Stimulated activated CD4-positive, alpha-beta T cell treated with anti-CD3 and anti-CD28 coated beads, Interleukin-12 subunit alpha, Interleukin-12 subunit beta, amount 100 ng/mL, for 48 hours (primary cell): ENCODE results near the gene ABR.
"Not testable (repeated sequence)": the region's sequence is repeated elsewhere in the genome, so short reads cannot be mapped to it uniquely, and the experiment has no call there.

ENCODE experiments used
- DNase-seq, 3 donors: peaks; one replicate each; pipeline ENCODE4 v3.0.0-alpha.2; 2020; ENCODE audit warnings: low read depth in 2 of 3, low spot score in 1 of 3

Gene ABR

DNA sequence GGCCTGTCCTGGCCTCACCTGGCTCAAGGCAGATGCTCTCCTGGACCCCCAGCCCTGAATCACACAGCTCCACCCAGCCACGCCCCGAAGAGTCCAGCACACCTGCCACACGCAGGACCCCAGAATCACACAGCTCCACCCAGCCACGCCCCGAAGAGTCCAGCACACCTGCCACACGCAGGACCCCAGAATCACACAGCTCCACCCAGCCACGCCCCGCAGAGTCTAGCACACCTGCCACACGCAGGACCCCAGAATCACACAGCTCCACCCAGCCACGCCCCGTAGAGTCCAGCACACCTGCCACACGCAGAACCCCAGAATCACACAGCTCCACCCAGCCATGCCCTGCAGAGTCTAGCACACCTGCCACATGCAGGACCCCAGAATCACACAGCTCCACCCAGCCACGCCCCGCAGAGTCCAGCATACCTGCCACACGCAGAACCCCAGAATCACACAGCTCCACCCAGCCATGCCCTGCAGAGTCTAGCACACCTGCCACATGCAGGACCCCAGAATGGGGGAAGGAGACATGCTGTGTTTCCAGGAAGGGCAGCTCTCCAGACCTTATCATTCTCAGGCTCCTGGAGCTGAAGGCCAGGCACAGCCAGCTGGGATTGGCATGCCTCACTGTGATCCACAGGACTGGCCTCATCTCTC, 105.7 kb downstream of the ABR start:
- DNase-seq = not testable (repeated sequence)

- DNase-seq = no peak
These were observed 106.4 kb downstream of the ABR start for GRCh38 chr17:1073241-1073962.

GRCh38 chr17:1072551-1072961, 107.2 kb downstream of the ABR start:
- DNase-seq = no peak

- no peak for DNase-seq
These were observed 108.5 kb downstream of the ABR start for GRCh38 chr17:1071103-1071825.

- DNase-seq = no peak
These were observed 109.4 kb downstream of the ABR start for GRCh38 chr17:1070411-1070810.

DNA sequence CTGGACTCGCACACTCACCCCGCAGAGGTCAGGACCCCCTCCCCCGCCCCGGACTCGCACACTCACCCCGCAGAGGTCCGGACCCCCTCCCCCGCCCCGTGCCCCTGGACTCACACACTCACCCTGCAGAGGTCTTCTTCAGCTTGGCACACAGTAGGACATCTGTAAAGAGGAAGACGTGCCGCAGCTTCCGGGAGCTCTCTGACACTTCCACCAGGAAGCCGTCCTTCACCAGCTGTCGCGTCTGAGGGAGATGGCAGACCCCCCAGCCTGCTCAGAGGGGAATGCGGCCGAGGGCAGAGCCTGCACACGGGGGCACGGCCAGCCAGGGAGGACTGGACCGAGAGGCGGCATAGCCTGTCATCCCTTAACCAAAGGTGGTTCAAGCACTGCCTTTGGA, 109.9 kb downstream of the ABR start:
- DNase-seq = no peak

DNA sequence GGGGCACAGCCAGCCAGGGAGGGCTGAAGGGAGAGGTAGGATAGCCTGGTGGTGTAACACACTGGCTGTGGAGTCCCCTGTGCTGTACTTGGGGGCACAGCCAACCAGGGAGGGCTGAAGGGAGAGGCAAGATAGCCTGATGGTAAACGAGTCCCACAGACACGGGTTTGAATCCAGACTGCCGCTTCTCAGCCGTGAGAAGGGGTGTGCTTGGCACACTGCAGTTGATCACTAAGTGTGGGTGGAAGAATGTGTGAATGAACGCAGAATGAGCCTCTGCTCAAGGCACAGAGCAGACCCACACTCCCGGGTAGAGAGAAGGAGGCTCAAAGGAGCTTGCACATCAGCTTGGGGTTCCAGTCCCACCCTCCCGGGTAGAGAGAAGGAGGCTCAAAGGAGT, 111.4 kb downstream of the ABR start:
- no peak for DNase-seq

DNA sequence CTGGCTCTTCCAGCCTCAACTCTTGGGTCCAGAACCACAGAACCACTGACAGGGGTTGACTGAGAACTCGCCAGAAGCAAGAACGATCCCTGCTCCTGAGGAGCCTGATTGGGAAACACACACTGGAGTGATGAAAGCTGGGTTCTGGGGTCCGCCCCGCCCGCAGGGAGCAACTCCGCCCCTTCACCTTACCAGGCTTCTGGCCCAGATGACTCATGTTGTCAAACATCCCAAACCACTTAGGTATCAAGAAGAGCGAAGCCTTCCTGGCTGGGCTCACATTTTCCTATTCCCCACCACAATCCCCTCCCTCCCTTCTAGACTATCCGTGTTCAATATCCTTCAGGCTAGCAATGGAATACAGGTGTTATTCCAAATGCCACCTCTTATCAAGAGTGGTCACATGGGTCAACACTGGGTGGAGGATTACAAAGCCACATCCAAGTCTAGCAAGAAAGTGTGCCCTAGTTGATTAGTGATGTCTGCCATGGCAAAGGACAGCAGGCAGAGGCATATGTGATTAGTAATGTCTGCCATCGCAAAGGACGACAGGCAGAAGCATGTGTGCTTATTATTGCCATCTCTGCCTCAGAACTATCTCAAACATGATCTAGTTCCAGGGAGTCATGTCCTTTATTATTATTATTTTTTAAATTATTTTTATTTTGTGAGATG, 112.4 kb downstream of the ABR start:
- DNase-seq = no peak

DNA sequence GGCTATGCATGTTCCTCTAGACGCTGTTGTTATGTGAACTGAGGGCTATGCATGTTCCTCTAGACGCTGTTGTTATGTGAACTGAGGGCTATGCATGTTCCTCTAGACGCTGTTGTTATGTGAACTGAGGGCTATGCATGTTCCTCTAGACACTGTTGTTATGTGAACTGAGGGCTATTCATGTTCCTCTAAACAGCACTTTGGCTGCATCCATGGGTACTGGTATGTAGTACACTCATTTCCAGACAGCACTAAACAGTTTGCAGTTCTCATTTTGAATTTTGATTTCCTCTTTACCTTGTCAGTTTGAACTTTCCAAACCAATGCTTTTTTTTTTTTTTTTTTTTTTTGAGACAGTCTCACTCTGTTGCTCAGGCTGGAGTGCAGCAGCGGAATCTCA, 114.4 kb downstream of the ABR start:
- not testable (repeated sequence) for DNase-seq

- DNase-seq = peak; percentile 6 to 12 (median 9)
These were observed 118.8 kb downstream of the ABR start for GRCh38 chr17:1060991-1061390.

DNA sequence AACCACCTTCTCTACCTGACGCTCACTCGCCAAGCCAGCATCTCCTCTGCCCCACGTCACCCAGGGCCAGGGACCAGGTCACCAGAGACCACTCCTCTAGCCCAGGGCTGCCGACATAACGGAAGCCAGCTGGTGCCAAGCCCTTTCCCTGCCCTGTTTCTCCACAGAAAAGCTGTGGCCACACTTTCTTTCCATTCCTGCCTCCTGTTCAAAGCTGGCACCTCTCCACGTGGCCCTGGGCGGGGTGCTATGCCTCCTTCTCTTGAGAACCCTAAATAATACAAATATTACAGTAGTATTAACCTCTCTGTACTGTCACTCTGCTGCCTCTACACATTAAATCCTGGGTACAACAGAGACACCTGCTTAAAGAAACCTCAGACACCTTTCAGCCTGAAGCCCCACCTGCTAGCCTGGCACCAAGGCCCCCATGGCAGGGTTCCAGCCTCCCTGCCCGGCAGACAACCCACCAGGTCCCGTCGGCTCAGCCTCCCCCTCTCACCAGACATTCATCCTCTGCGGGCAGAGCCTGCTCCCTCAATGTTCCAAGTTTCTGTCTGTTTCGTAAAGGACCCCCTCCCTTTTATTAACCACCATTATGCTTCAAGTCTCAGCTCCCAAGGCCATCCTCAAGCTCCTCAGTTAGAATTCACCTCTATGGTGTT, 120.5 kb downstream of the ABR start:
- DNase-seq = no peak

GRCh38 chr17:1058423-1059130, 121.2 kb downstream of the ABR start:
- peak; percentile 49 to 61 (median 58) for DNase-seq

DNA sequence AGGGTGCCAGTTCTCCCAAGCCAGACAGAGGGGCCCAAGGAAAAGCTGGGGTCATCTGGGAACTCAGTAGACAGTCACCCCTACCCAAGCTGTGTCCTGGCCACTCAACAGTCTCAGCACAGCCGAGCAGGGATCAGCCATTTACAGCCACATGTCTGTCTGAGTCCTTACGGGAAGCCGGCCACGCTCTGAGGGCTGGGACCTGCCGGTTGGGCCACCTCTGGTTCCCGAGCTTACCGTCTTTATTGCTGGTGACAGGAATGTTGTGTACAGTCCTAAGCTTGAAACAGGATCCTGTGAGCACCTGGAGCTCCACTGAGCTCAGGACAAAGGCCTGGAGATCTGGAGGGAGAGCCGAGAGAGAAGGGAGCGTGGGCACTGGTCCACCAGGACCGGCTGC, 123.0 kb downstream of the ABR start:
- DNase-seq = no peak

GRCh38 chr17:1055751-1056645, 123.8 kb downstream of the ABR start:
- DNase-seq = peak; percentile 12 to 52 (median 12)

- DNase-seq = no peak
These were observed 124.5 kb downstream of the ABR start for GRCh38 chr17:1055231-1055630.

GRCh38 chr17:1054656-1055055, 125.1 kb downstream of the ABR start:
- DNase-seq = no peak

DNA sequence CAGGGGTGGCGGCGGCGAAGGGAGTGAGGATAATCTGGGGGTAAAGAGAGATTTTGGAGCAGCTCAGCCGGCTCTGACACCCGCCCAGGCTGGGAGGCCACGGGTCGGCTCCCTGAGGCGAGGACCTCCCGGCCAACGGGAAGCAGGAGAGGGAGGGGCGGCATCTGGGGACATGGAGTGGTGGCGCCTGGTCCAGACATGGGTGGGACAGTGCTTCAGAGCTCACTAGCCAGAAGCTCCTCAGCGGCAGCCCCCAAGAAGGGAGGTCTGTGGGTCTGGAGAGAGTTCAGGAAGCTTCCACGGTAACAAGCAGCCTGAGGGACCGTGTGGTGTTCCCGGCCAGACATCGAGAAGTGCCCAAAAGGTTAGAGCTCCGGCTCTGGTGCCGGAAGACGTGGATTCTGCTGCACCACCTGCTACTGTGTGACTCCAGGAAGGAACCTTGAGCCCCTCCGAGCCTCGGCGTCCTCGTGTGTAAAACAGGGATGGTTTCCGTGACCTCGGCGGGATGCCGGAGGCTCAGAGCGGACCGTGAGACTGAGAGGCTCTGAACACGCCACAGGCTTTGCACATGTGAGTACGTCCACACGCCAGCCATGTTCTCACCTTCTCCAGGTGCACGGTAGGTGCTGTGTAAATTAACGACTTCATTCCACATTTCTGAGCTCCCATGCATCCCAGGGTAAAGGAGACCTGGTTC, 126.0 kb downstream of the ABR start:
- no peak for DNase-seq

DNA sequence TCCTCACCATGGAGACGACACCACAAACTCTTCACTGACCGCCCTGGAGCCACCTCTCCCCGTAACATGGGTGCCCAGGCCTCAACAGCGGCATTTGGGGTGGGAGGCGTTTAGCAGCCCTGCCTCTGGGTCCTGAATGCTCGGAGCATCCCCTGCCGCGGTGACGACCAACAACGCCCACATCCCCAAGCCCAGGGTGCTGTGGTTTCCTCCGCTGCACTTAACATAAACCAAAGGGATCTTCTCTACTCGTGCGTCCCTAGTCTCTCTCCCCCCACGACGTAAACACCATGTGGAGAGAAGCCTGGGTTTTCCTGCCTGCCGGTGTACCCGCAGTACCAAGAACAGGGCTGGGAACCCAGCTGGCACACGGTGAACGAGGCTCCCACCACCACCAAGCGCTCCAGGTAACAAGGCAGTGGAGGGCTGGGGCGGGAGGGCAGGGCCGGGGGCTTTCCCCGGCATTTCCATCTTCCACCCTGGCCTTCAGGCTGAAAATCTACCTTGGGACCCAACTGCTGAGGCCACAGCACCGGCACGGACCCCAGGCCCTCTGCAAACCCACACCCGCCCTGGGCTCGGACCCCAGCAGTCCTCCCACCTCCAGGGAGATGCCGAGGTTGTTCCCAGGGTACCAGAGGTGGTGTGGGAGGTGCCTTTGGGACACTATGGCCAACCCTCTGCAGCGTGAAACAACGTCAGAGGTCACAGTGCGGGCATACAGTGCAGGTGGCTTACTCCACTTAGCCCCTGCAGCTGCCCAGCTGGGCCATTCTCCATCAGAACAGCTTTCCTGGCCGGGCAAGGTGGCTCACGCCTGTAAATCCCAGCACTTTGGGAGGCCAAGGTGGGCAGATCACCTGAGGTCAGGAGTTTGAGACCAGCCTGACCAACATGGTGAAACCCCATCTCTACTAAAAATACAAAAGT, 128.5 kb downstream of the ABR start:
- DNase-seq = no peak
